Type B pancreatic cell (in vitro differentiated cells): ENCODE results near the gene IL24. TPM values are rescaled to one million over a fixed set of nuclear protein-coding genes. Genes with fewer than 3 reads are reported as not detected.

ENCODE experiments used
- DNase-seq: peaks from one replicate; pipeline ENCODE4 v3.0.0; 2021; ENCODE audit warnings: mixed read lengths; ENCODE audit not compliant: unreplicated experiment; ENCODE audit errors: extremely low spot score
- H3K27ac Mint-ChIP-seq: 2 replicates; pipeline ENCODE4 v1.8.0; 2021; ENCODE audit warnings: mild to moderate bottlenecking, mixed read lengths
- H3K27me3 Mint-ChIP-seq: 2 replicates; pipeline ENCODE4 v1.8.0; 2021; ENCODE audit warnings: mixed read lengths
- H3K36me3 Mint-ChIP-seq: 2 replicates; pipeline ENCODE4 v1.8.0; 2021; ENCODE audit warnings: mixed read lengths
- H3K4me1 Mint-ChIP-seq: one replicate; pipeline ENCODE4 v1.8.0; 2021; ENCODE audit warnings: mixed read lengths; ENCODE audit not compliant: unreplicated experiment
- H3K4me3 Mint-ChIP-seq: 2 replicates; pipeline ENCODE4 v1.8.0; 2021; ENCODE audit warnings: mild to moderate bottlenecking, mixed read lengths
- H3K9me3 Mint-ChIP-seq: 2 replicates; pipeline ENCODE4 v1.8.0; 2021; ENCODE audit warnings: mixed read lengths
- total RNA-seq: library from RNA; stranded (reverse); gene quantifications from 2 replicates; pipeline ENCODE4 v1.2.1, GENCODE V29; 2021; ENCODE audit warnings: low replicate concordance
- TF ChIP-seq, protein P1 (sequence below): fragments of 200-600 bp; sonication (generic); conservative IDR thresholded peaks from 2 replicates; pipeline ENCODE4 v1.5.0; 2021; ENCODE audit warnings: antibody characterized with exemption, mild to moderate bottlenecking

Gene IL24
- total RNA-seq, 1 donor from 2014 or later, result not detected

DNA sequence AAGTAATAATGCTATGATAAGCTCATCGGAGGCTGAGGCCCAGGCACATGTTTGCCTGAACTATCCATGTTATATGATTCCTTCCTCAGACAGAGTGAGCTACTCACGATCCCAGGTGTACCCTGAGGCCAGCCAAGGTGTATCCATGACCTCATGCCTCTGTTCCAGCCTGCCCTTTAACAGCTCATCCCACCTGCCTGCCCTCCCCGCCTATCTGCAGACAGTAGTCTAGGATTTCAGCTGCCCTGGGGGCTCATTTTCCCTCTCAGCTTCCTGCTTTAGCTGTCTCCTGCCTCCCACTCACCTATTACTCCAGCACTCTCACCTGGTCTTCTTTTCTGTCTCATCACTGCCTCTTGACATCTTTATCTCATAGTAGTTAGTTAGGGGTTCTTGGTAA, 1.9 kb upstream of the IL24 start:
- TF ChIP-seq, protein P1, sequence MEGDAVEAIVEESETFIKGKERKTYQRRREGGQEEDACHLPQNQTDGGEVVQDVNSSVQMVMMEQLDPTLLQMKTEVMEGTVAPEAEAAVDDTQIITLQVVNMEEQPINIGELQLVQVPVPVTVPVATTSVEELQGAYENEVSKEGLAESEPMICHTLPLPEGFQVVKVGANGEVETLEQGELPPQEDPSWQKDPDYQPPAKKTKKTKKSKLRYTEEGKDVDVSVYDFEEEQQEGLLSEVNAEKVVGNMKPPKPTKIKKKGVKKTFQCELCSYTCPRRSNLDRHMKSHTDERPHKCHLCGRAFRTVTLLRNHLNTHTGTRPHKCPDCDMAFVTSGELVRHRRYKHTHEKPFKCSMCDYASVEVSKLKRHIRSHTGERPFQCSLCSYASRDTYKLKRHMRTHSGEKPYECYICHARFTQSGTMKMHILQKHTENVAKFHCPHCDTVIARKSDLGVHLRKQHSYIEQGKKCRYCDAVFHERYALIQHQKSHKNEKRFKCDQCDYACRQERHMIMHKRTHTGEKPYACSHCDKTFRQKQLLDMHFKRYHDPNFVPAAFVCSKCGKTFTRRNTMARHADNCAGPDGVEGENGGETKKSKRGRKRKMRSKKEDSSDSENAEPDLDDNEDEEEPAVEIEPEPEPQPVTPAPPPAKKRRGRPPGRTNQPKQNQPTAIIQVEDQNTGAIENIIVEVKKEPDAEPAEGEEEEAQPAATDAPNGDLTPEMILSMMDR, result no peak

GRCh38 chr1:206895837-206896242, 1.4 kb upstream of the IL24 start:
- H3K9me3 Mint-ChIP-seq, result no peaks in the 10 kb centered on the region
- H3K4me1 Mint-ChIP-seq, result peaks cover 10% of the 10 kb centered on the region
- H3K27me3 Mint-ChIP-seq, result peaks cover 22% of the 10 kb centered on the region
- TF ChIP-seq, protein P1, result no peak
- H3K27ac Mint-ChIP-seq, result no peak overlapping the region
- no peak overlapping the region for H3K4me3 Mint-ChIP-seq
- no peak for DNase-seq
- no peaks in the 10 kb centered on the region for H3K36me3 Mint-ChIP-seq

More for the DNA sequence above, 1.9 kb upstream of the IL24 start:
- H3K36me3 Mint-ChIP-seq, result no peaks in the 10 kb centered on the region
- H3K27ac Mint-ChIP-seq, result no peak overlapping the region
- no peaks in the 10 kb centered on the region for H3K9me3 Mint-ChIP-seq
- no peak for DNase-seq
- H3K4me3 Mint-ChIP-seq, result no peak overlapping the region
- H3K4me1 Mint-ChIP-seq, result peaks cover 10% of the 10 kb centered on the region
- H3K27me3 Mint-ChIP-seq, result peaks cover 17% of the 10 kb centered on the region

GRCh38 chr1:206896261-206896660, 982 bp upstream of the IL24 start:
- TF ChIP-seq, protein P1, result no peak
- H3K36me3 Mint-ChIP-seq, result no peaks in the 10 kb centered on the region
- no peaks in the 10 kb centered on the region for H3K9me3 Mint-ChIP-seq
- H3K27me3 Mint-ChIP-seq, result peaks cover 24% of the 10 kb centered on the region
- H3K4me3 Mint-ChIP-seq, result no peak overlapping the region
- H3K27ac Mint-ChIP-seq, result no peak overlapping the region
- DNase-seq, result no peak
- H3K4me1 Mint-ChIP-seq, result peaks cover 10% of the 10 kb centered on the region

DNA sequence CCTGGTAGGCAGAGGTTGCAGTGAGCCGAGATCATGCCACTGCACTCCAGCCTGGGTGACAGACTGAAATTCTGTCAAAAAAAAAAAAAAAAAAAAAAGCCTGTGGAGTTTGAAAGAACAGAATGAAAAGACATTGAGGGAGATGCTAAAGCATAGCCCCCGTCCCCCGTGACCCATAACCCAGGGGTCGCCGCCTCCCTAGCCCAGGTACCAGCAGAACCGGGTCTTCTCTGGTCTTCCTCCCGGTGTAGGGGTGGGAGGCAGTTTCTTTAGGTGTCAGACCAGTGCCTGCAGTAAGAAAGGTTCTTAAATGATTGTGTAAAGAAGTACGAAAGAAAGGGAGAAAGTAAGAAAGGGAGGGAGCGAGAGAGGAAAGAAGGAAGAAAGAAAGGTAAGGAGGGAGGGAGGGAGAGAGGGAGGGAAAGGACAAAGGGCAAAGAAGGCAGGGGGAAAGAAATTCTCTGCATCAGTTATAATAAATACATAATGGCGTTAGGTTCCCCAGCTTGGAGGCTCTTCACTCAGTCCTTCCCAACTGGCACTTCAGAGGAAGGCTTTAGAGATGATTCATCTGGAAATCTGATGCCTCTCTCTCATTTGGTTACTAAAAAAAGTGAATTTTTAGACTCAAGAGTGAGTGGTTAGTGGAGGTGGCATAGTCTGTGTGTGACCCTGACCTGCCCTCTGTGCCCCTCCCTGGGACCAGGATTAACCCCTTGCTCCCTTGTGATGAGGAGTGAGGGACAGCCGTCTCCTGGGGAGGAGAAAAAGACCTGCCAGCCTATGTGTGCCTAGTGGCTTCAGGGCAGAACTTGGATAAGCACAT, 1.1 kb downstream of the IL24 start:
- Mint-ChIP-seq H3K4me1 (peaks cover 10% of the 10 kb centered on the region), H3K9me3 (no peaks in the 10 kb centered on the region), H3K27me3 (peaks cover 29% of the 10 kb centered on the region), H3K36me3 (no peaks in the 10 kb centered on the region), H3K27ac (no peak overlapping the region), H3K4me3 (no peak overlapping the region)
- TF ChIP-seq, protein P1, result no peak
- DNase-seq, result no peak

GRCh38 chr1:206898915-206899431, 1.7 kb downstream of the IL24 start:
- peaks cover 32% of the 10 kb centered on the region for H3K27me3 Mint-ChIP-seq
- H3K4me3 Mint-ChIP-seq, result no peak overlapping the region
- no peaks in the 10 kb centered on the region for H3K36me3 Mint-ChIP-seq
- no peak overlapping the region for H3K27ac Mint-ChIP-seq
- TF ChIP-seq, protein P1, result no peak
- no peak for DNase-seq
- H3K9me3 Mint-ChIP-seq, result no peaks in the 10 kb centered on the region
- peaks cover 10% of the 10 kb centered on the region for H3K4me1 Mint-ChIP-seq
